Measurements from ENCODE around the gene DDOST.

Gene DDOST

DNA sequence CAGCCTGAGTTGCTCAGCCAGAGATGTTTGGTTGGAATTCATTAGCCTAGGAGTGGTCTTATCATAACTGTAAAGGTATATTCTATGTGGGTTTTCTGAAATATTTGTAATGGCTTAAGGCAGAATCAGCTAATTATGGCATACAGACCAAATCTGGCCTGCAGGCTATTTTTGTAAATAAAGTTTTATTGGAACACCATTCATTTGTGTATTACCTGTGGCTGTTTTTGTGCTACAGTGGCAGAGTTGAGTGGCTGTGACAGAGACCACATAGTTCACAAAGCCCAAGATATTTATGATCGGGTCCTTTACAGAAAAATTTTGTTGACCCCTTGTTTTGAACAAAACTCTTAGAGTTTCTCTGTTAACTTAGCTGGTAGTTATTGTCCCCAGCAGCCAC is 7.4 kb upstream of the DDOST start:
- Histone ChIP-seq H3K27me3 (ENCODE audit: low read length) (no peaks in the 10 kb centered on the region), H3K36me3 (ENCODE audit: low read length) (no peaks in the 10 kb centered on the region), H3K4me2 (ENCODE audit: low read depth, low read length, poor library complexity, severe bottlenecking) (no peak overlapping the region), H3K79me2 (ENCODE audit: insufficient read depth, low read length) (no peaks in the 10 kb centered on the region), H3K9me3 (ENCODE audit: insufficient read depth, low read length) (no peaks in the 10 kb centered on the region; the same call in 1 of the 2 replicates), H3F3A (ENCODE audit: insufficient read depth) (no peaks in the 10 kb centered on the region), H3K4me3 (ENCODE audit: insufficient read depth, low read length, poor library complexity, severe bottlenecking) (no peak overlapping the region), H3K9me2 (replicated peaks; ENCODE audit: insufficient read depth, low read length) (no peaks in the 10 kb centered on the region), H4K20me1 (ENCODE audit: low read depth, low read length) (no peaks in the 10 kb centered on the region), H3K27ac (ENCODE audit: low read depth, low read length) (no peak overlapping the region), H3K9ac (ENCODE audit: low read length) (no peak overlapping the region), H2AFZ (ENCODE audit: low read depth, low read length, severe bottlenecking) (no peak overlapping the region)
- TF ChIP-seq, protein P1, sequence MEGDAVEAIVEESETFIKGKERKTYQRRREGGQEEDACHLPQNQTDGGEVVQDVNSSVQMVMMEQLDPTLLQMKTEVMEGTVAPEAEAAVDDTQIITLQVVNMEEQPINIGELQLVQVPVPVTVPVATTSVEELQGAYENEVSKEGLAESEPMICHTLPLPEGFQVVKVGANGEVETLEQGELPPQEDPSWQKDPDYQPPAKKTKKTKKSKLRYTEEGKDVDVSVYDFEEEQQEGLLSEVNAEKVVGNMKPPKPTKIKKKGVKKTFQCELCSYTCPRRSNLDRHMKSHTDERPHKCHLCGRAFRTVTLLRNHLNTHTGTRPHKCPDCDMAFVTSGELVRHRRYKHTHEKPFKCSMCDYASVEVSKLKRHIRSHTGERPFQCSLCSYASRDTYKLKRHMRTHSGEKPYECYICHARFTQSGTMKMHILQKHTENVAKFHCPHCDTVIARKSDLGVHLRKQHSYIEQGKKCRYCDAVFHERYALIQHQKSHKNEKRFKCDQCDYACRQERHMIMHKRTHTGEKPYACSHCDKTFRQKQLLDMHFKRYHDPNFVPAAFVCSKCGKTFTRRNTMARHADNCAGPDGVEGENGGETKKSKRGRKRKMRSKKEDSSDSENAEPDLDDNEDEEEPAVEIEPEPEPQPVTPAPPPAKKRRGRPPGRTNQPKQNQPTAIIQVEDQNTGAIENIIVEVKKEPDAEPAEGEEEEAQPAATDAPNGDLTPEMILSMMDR (IDR thresholded peaks at IDR 0.05; ENCODE audit: insufficient read depth, low read length, poor library complexity, severe bottlenecking): no peak
- TF ChIP-seq EZH2phosphoT487 (conservative IDR thresholded peaks at IDR 0.05; ENCODE audit: low read length): no peak

DNA sequence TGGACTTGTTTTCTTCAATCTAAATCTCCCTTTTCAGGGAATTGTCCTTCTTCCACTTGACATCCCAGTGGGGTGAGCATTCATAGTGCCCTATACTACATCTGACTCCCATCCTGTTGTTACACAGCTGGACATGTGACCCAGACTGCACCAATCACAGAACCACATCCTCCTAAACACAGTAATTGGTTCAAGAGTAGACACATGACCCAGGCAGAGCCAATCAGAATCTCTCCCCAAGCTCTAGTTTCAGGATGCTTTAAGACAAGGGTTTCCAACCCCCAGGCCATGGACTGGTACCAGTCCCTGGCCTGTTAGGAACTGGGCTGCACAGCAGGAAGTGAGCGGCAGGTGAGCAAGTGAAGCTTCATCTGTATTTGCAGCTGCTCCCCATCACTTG is 5.6 kb upstream of the DDOST start:
- Histone ChIP-seq H2AFZ (ENCODE audit: low read depth, low read length, severe bottlenecking) (peak overlapping the region; percentile 86), H3K9ac (ENCODE audit: low read length) (no peak overlapping the region), H3F3A (ENCODE audit: insufficient read depth) (no peaks in the 10 kb centered on the region), H3K9me3 (ENCODE audit: insufficient read depth, low read length) (no peaks in the 10 kb centered on the region; the same call in 1 of the 2 replicates), H3K27ac (ENCODE audit: low read depth, low read length) (no peak overlapping the region), H3K4me2 (ENCODE audit: low read depth, low read length, poor library complexity, severe bottlenecking) (no peak overlapping the region), H3K4me3 (ENCODE audit: insufficient read depth, low read length, poor library complexity, severe bottlenecking) (no peak overlapping the region), H3K9me2 (replicated peaks; ENCODE audit: insufficient read depth, low read length) (no peaks in the 10 kb centered on the region), H3K79me2 (ENCODE audit: insufficient read depth, low read length) (no peaks in the 10 kb centered on the region), H4K20me1 (ENCODE audit: low read depth, low read length) (no peaks in the 10 kb centered on the region), H3K27me3 (ENCODE audit: low read length) (no peaks in the 10 kb centered on the region), H3K36me3 (ENCODE audit: low read length) (no peaks in the 10 kb centered on the region)
- TF ChIP-seq, protein P1 (IDR thresholded peaks at IDR 0.05; ENCODE audit: insufficient read depth, low read length, poor library complexity, severe bottlenecking): no peak
- no peak for TF ChIP-seq EZH2phosphoT487 (conservative IDR thresholded peaks at IDR 0.05; ENCODE audit: low read length)

DNA sequence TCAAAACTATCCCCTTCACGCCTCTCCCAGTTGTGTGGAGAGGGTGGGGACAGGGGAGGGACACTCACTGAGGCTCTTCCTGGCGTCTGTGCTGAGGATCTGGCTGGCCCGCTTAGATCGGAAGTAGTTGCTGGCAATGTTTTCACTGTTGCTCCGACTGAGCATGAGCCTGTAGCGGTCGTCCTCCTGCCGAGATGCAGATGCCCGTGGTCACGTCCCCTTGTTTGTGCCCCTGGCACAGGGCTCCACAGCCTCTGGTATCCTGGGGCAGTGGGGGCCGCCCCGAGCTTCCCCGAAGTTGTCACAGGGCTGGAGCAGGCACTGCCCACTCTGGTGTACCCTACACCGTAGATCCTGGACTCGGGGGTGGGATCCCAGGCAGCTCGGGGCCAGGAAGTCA is 5.0 kb upstream of the DDOST start:
- no peak overlapping the region for H3K4me2 ChIP-seq (ENCODE audit: low read depth, low read length, poor library complexity, severe bottlenecking)
- no peak overlapping the region for H3K4me3 ChIP-seq (ENCODE audit: insufficient read depth, low read length, poor library complexity, severe bottlenecking)
- no peaks in the 10 kb centered on the region for H3K36me3 ChIP-seq (ENCODE audit: low read length)
- TF ChIP-seq, protein P1 (IDR thresholded peaks at IDR 0.05; ENCODE audit: insufficient read depth, low read length, poor library complexity, severe bottlenecking): no peak
- no peak for TF ChIP-seq EZH2phosphoT487 (conservative IDR thresholded peaks at IDR 0.05; ENCODE audit: low read length)
- no peaks in the 10 kb centered on the region; the same call in 1 of the 2 replicates for H3K9me3 ChIP-seq (ENCODE audit: insufficient read depth, low read length)
- no peaks in the 10 kb centered on the region for H4K20me1 ChIP-seq (ENCODE audit: low read depth, low read length)
- H3K27me3 ChIP-seq (ENCODE audit: low read length): no peaks in the 10 kb centered on the region
- H3K79me2 ChIP-seq (ENCODE audit: insufficient read depth, low read length): no peaks in the 10 kb centered on the region; the same call in 1 of the 2 replicates
- no peaks in the 10 kb centered on the region for H3K9me2 ChIP-seq (replicated peaks; ENCODE audit: insufficient read depth, low read length)
- no peak overlapping the region for H2AFZ ChIP-seq (ENCODE audit: low read depth, low read length, severe bottlenecking)
- no peaks in the 10 kb centered on the region for H3F3A ChIP-seq (ENCODE audit: insufficient read depth)
- no peak overlapping the region for H3K9ac ChIP-seq (ENCODE audit: low read length)
- H3K27ac ChIP-seq (ENCODE audit: low read depth, low read length): no peak overlapping the region

Data from SU-DHL-6 (cell line).